ENCODE measurements around the gene ZFAND3.

DNA sequence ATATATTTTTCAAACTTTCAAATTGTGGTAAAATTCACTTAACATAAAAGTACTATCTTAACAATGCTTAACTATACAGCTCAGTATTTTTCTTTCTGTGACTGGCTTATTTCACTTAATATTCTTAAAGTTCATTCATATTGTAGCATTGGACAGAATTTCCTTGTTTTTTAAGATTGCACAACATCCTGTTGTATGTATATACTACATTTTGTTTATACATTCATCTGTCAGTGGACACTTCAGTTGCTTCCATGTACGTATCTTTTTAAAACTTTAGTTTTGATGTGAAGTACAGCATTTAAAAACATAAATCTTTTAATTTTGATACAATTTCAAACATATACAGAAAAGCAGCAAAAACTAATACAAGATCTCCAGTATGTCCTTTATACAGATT is 220.7 kb downstream of the ZFAND3 start:
- TF ChIP-seq, protein P1, sequence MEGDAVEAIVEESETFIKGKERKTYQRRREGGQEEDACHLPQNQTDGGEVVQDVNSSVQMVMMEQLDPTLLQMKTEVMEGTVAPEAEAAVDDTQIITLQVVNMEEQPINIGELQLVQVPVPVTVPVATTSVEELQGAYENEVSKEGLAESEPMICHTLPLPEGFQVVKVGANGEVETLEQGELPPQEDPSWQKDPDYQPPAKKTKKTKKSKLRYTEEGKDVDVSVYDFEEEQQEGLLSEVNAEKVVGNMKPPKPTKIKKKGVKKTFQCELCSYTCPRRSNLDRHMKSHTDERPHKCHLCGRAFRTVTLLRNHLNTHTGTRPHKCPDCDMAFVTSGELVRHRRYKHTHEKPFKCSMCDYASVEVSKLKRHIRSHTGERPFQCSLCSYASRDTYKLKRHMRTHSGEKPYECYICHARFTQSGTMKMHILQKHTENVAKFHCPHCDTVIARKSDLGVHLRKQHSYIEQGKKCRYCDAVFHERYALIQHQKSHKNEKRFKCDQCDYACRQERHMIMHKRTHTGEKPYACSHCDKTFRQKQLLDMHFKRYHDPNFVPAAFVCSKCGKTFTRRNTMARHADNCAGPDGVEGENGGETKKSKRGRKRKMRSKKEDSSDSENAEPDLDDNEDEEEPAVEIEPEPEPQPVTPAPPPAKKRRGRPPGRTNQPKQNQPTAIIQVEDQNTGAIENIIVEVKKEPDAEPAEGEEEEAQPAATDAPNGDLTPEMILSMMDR (IDR thresholded peaks at IDR 0.05), result no peak
- no peak for TF ChIP-seq POLR2A (IDR thresholded peaks at IDR 0.05)

Data from adrenal gland (tissue), 5 donors.